Measurements from ENCODE around the gene NDUFA11. TPM values are rescaled to one million over a fixed set of nuclear protein-coding genes. Genes with fewer than 3 reads are reported as not detected.
A peak's percentile ranks its signal among the peaks of the same experiment; 100 is the strongest.

The NDUFA11 gene
- total and polyA plus RNA-seq, 7 donors, result 240 to 503 (median 367) TPM

GRCh38 chr19:5931251-5931650 is 27.7 kb upstream of the NDUFA11 start:
- no peaks in the 10 kb centered on the region for H3K27me3 ChIP-seq (ENCODE audit: insufficient read depth in 3 of 3, low read length in 2 of 3)
- peaks cover 4% of the 10 kb centered on the region for H3K4me1 ChIP-seq
- no peaks in the 10 kb centered on the region for H3K9me3 ChIP-seq
- H3K27ac ChIP-seq, result no peak overlapping the region
- 72 to 85% (median 81%) methylated on average over 11 of the region's 11 CpGs for WGBS, 3 donors
- H3K4me3 ChIP-seq, result no peak overlapping the region
- H3K36me3 ChIP-seq (ENCODE audit: insufficient read depth in 1 of 2, low read depth in 1 of 2), result peaks cover 0 to 86% of the 10 kb centered on the region in 2 donors
- DNase-seq (no peak), ATAC-seq (no peak)
- TF ChIP-seq CTCF (IDR thresholded peaks at IDR 0.05), result no peak
- intact Hi-C loops (cut with DNase I), result no loop called here

- Histone ChIP-seq H3K27me3 (ENCODE audit: insufficient read depth in 3 of 3, low read length in 2 of 3) (no peaks in the 10 kb centered on the region), H3K9me3 (no peaks in the 10 kb centered on the region), H3K4me3 (no peak overlapping the region), H3K36me3 (ENCODE audit: insufficient read depth in 1 of 2, low read depth in 1 of 2) (peaks cover 5 to 96% of the 10 kb centered on the region in 2 donors), H3K27ac (no peak overlapping the region), H3K4me1 (no peaks in the 10 kb centered on the region)
- ATAC-seq, result no peak
- 82 to 87% (median 84%) methylated on average over 14 of the region's 14 CpGs for WGBS, 3 donors
- intact Hi-C loops (cut with DNase I), result no loop called here
- TF ChIP-seq CTCF (IDR thresholded peaks at IDR 0.05), result no peak
- DNase-seq, result no peak
These were observed 26.0 kb upstream of the NDUFA11 start for GRCh38 chr19:5929625-5930024.

DNA sequence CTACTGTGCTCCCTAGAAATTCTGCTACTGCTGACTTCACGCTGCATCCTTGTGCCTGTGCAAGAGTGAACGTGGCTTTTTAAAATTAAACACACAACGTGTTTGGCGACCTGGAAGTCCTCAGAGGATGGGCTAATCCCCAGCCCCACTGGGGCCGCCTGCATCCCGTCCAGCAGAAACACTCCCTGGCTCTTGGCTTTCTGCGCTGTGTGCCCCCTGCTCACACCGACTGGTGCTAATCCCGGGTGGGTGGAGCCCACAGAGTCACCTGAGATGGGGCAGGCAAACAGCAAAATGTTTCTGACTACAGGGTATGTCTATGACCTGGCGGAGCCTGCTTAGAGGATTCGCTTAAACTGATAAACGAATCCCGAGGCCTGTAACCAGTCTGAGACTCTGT is 25.6 kb upstream of the NDUFA11 start:
- DNase-seq (no peak), ATAC-seq (no peak)
- intact Hi-C loops (cut with DNase I), result no loop called here
- Histone ChIP-seq H3K4me3 (no peak overlapping the region), H3K27me3 (ENCODE audit: insufficient read depth in 3 of 3, low read length in 2 of 3) (no peaks in the 10 kb centered on the region), H3K36me3 (ENCODE audit: insufficient read depth in 1 of 2, low read depth in 1 of 2) (peaks cover 5 to 100% of the 10 kb centered on the region in 2 donors), H3K9me3 (no peaks in the 10 kb centered on the region), H3K4me1 (no peaks in the 10 kb centered on the region), H3K27ac (no peak overlapping the region)
- no peak for TF ChIP-seq CTCF (IDR thresholded peaks at IDR 0.05)
- WGBS, 3 donors, result 82 to 86% (median 86%) methylated on average over 13 of the region's 13 CpGs

- no peak for TF ChIP-seq CTCF (IDR thresholded peaks at IDR 0.05)
- WGBS, 3 donors, result 87 to 93% (median 90%) methylated on average over 8 of the region's 8 CpGs
- Histone ChIP-seq H3K4me1 (no peaks in the 10 kb centered on the region), H3K9me3 (no peaks in the 10 kb centered on the region), H3K27ac (peak overlapping the region; percentile 24), H3K4me3 (no peak overlapping the region), H3K36me3 (ENCODE audit: insufficient read depth in 1 of 2, low read depth in 1 of 2) (peaks cover 5 to 100% of the 10 kb centered on the region in 2 donors), H3K27me3 (ENCODE audit: insufficient read depth in 3 of 3, low read length in 2 of 3) (no peaks in the 10 kb centered on the region)
- intact Hi-C loops (cut with DNase I), result no loop called here
- ATAC-seq (no peak), DNase-seq (no peak)
These were observed 23.8 kb upstream of the NDUFA11 start for GRCh38 chr19:5927441-5927821.

Measured in psoas muscle (tissue), 8 donors.